AG04449 (cell line): ENCODE results near the gene SUSD5.

Experiments
- CTCF ChIA-PET: fragments of 350-600 bp; formaldehyde crosslinking; extraction: SDS; loops from one replicate; lab custom pipeline; 2021; ENCODE audit warnings: antibody characterized with exemption; lab: Yijun Ruan, JAX
- POLR2A ChIA-PET: fragments of 400-600, 350-600 bp; formaldehyde crosslinking; extraction: SDS; loops from one replicate; lab custom pipeline; 2020; ENCODE audit warnings: antibody characterized with exemption, inconsistent platforms; lab: Yijun Ruan, JAX
- DNase-seq: peaks from one replicate; pipeline ENCODE4 v3.0.0-alpha.2; 2010; ENCODE audit warnings: low read depth, low spot score
- H3K4me3 ChIP-seq: 2 replicates; pipeline ENCODE4 v1.5.1; 2011; ENCODE audit warnings: low read depth, mild to moderate bottlenecking, control low read depth, low read length
- CTCF ChIP-seq: IDR thresholded peaks from one replicate; pipeline ENCODE4 v1.5.1; 2011; ENCODE audit warnings: mild to moderate bottlenecking, moderate library complexity, low read length, control low read depth, inconsistent platforms; ENCODE audit not compliant: insufficient read depth; ENCODE audit errors: missing control alignments

SUSD5 gene

GRCh38 chr3:33218446-33219174 lies at the start of gene SUSD5:
Gene SUSD5, minus strand, starts transcription at chr3:33218810. Its CDS starts 13 bp downstream, at chr3:33218797.
- peak within 1 kb of the TSS; percentile 55 for H3K4me3 ChIP-seq
- ChIA-PET POLR2A (no interaction called here), CTCF (no interaction called here)
- TF ChIP-seq CTCF: no peak
- DNase-seq: no peak

GRCh38 chr3:33260104-33260503 lies 41.5 kb upstream of the SUSD5 start:
- H3K4me3 ChIP-seq: no peak overlapping the region
- no peak for DNase-seq
- POLR2A ChIA-PET: no interaction called here
- CTCF ChIA-PET: no interaction called here
- TF ChIP-seq CTCF: no peak

GRCh38 chr3:33256249-33256648 lies 37.6 kb upstream of the SUSD5 start:
- no peak for DNase-seq
- ChIA-PET POLR2A (no interaction called here), CTCF (no interaction called here)
- no peak overlapping the region for H3K4me3 ChIP-seq
- TF ChIP-seq CTCF: no peak

- DNase-seq: no peak
- no peak overlapping the region for H3K4me3 ChIP-seq
- CTCF ChIA-PET: interaction anchor here (1.1 kb wide), 1 partner anchor 122 kb away, joined by 5 read pairs; no protein-coding TSS in a partner anchor
- POLR2A ChIA-PET: interaction anchor here (0.7 kb wide), 1 partner anchor 49 kb away, joined by 3 read pairs; no protein-coding TSS in a partner anchor
- TF ChIP-seq CTCF: no peak
These were observed 32.1 kb upstream of the SUSD5 start for GRCh38 chr3:33250712-33251111.

GRCh38 chr3:33246786-33247185 lies 28.2 kb upstream of the SUSD5 start:
- no peak overlapping the region for H3K4me3 ChIP-seq
- ChIA-PET POLR2A (no interaction called here), CTCF (interaction anchor here (0.7 kb wide), 1 partner anchor 17 kb away, joined by 3 read pairs; no protein-coding TSS in a partner anchor)
- no peak for DNase-seq
- TF ChIP-seq CTCF: no peak

- no peak overlapping the region for H3K4me3 ChIP-seq
- POLR2A ChIA-PET: no interaction called here
- TF ChIP-seq CTCF: no peak
- no peak for DNase-seq
- CTCF ChIA-PET: no interaction called here
These were observed 21.7 kb upstream of the SUSD5 start for GRCh38 chr3:33240261-33240660.
